GM12878 (cell line): ENCODE data around the gene NUP205. TPM values are rescaled to one million over a fixed set of nuclear protein-coding genes. Genes with fewer than 3 reads are reported as not detected.
A peak's percentile ranks its signal among the peaks of the same experiment; 100 is the strongest.

ENCODE experiments used
- CBX5 ChIP-seq: sonication (generic); IDR thresholded peaks from 2 replicates; pipeline ENCODE4 v1.6.1; 2016; ENCODE audit warnings: low read depth, moderate library complexity, mild to moderate bottlenecking, inconsistent platforms
- CHD2 ChIP-seq: IDR thresholded peaks from 2 replicates; pipeline ENCODE4 v1.6.1; 2011; ENCODE audit warnings: low read depth, low read length, improper control_type of control experiment, borderline replicate concordance
- CREB1 ChIP-seq: IDR thresholded peaks from 2 replicates; pipeline ENCODE4 v1.6.1; 2012; ENCODE audit warnings: low read depth, mild to moderate bottlenecking, inconsistent platforms
- EZH2 ChIP-seq: IDR thresholded peaks from 2 replicates; pipeline ENCODE4 v1.6.1; 2012; ENCODE audit warnings: low read depth, mild to moderate bottlenecking, control low read depth, inconsistent platforms, low read length, borderline replicate concordance; ENCODE audit not compliant: control insufficient read depth
- FOXM1 ChIP-seq: IDR thresholded peaks from 2 replicates; pipeline ENCODE4 v1.6.1; 2012; ENCODE audit warnings: low read depth, mild to moderate bottlenecking, inconsistent platforms, low read length, moderate library complexity
- IKZF1 ChIP-seq: fragments of 450-650 bp; conservative IDR thresholded peaks from 2 replicates; pipeline ENCODE4 v1.6.1; 2017; ENCODE audit warnings: antibody characterized with exemption, mild to moderate bottlenecking
- IRF3 ChIP-seq: fragments of 450-650 bp; IDR thresholded peaks from 2 replicates; pipeline ENCODE4 v1.6.1; 2014; ENCODE audit warnings: mild to moderate bottlenecking
- MEF2B ChIP-seq: fragments of 450-650 bp; IDR thresholded peaks from 2 replicates; pipeline ENCODE4 v1.6.1; 2018; ENCODE audit warnings: mild to moderate bottlenecking, moderate library complexity; ENCODE audit not compliant: partially characterized antibody, poor library complexity, severe bottlenecking
- MTA3 ChIP-seq: IDR thresholded peaks from 2 replicates; pipeline ENCODE4 v1.6.1; 2012; ENCODE audit warnings: low read length, inconsistent platforms, borderline replicate concordance
- MYC ChIP-seq: IDR thresholded peaks from 2 replicates; pipeline ENCODE4 v1.6.1; 2011; ENCODE audit warnings: mild to moderate bottlenecking, low read length, moderate library complexity, inconsistent platforms; ENCODE audit not compliant: insufficient read depth, insufficient replicate concordance, insufficient read length, severe bottlenecking
- NR2C2 ChIP-seq: IDR thresholded peaks from 2 replicates; pipeline ENCODE4 v1.6.1; 2011; ENCODE audit warnings: borderline replicate concordance, low read depth; ENCODE audit not compliant: control insufficient read depth, insufficient read length
- PAX8 ChIP-seq: fragments of 450-650 bp; IDR thresholded peaks from 2 replicates; pipeline ENCODE4 v1.6.1; 2017; ENCODE audit warnings: mild to moderate bottlenecking, moderate library complexity
- PBX3 ChIP-seq: IDR thresholded peaks from 2 replicates; pipeline ENCODE4 v1.6.1; 2011; ENCODE audit warnings: mild to moderate bottlenecking, low read depth, low read length, moderate library complexity; ENCODE audit not compliant: insufficient replicate concordance
- RAD21 ChIP-seq: IDR thresholded peaks from 2 replicates; pipeline ENCODE4 v1.6.1; 2011; ENCODE audit warnings: mild to moderate bottlenecking, low read depth, low read length, moderate library complexity; ENCODE audit not compliant: insufficient read depth
- RCOR1 ChIP-seq: conservative IDR thresholded peaks from 2 replicates; pipeline ENCODE4 v1.6.1; 2012; ENCODE audit warnings: low read depth, low read length, improper control_type of control experiment
- RELA ChIP-seq: fragments of 450-650 bp; IDR thresholded peaks from 2 replicates; pipeline ENCODE4 v1.8.0; 2014; ENCODE audit warnings: borderline replicate concordance; ENCODE audit not compliant: partially characterized antibody
- SIX5 ChIP-seq: IDR thresholded peaks from 2 replicates; pipeline ENCODE4 v1.6.1; 2011; ENCODE audit warnings: mild to moderate bottlenecking, low read depth, low read length, moderate library complexity; ENCODE audit not compliant: severe bottlenecking
- SP1 ChIP-seq: IDR thresholded peaks from one replicate; pipeline ENCODE4 v1.6.1; 2011; ENCODE audit warnings: low read depth, low read length
- SREBF1 ChIP-seq: IDR thresholded peaks from 2 replicates; pipeline ENCODE4 v1.6.1; 2012; ENCODE audit warnings: mild to moderate bottlenecking, low read length
- TARDBP ChIP-seq: IDR thresholded peaks from 2 replicates; pipeline ENCODE4 v1.6.1; 2016; ENCODE audit warnings: borderline replicate concordance
- WRNIP1 ChIP-seq: IDR thresholded peaks from 2 replicates; pipeline ENCODE4 v1.6.1; 2011; ENCODE audit warnings: low read depth, low read length, improper control_type of control experiment, borderline replicate concordance
- ZNF207 ChIP-seq: fragments of 450-650 bp; IDR thresholded peaks from 2 replicates; pipeline ENCODE4 v1.6.1; 2014; ENCODE audit warnings: antibody characterized with exemption, mild to moderate bottlenecking, borderline replicate concordance
- ZNF384 ChIP-seq: IDR thresholded peaks from 2 replicates; pipeline ENCODE4 v1.6.1; 2012; ENCODE audit warnings: low read depth, mild to moderate bottlenecking, low read length, improper control_type of control experiment, borderline replicate concordance
- polyA plus RNA-seq, 11 experiments: library from polyadenylated mRNA; depleted of rRNA in 4 of 11; unstranded in 6 of 11; stranded (reverse) in 5 of 11; fragments of >200 nt; fragmentation: Nextera tagmentation in 4 of 11; fragmentation: Illumina TruSeq in 1 of 11; extraction: Ambion mirVana in 4 of 11; extraction: Trizol in 1 of 11; gene quantifications; 1 replicate in 1 of 11; 2 replicates in 10 of 11; pipeline versions ENCODE4 v1.2.1 to v1.2.3, GENCODE V29; 2011 to 2016; ENCODE audit warnings: inconsistent platforms in 2 of 11, missing spikeins in 2 of 11, low read depth in 1 of 11
- total RNA-seq, 4 experiments: library from RNA; depleted of rRNA in 3 of 4; stranded (reverse); fragments of >200 nt in 3 of 4; fragmentation: Illumina TruSeq in 1 of 4; extraction: Trizol in 1 of 4; gene quantifications; 2 replicates each; pipeline versions ENCODE4 v1.2.1 to v1.2.3, GENCODE V29; 2013 to 2021
- TF ChIP-seq, protein P1 (sequence below): fragments of 450-650 bp; IDR thresholded peaks from 2 replicates; pipeline ENCODE4 v1.6.1; 2017; ENCODE audit warnings: mild to moderate bottlenecking, moderate library complexity

The NUP205 gene
- total and polyA plus RNA-seq, 10 of the 15 experiments (the other 5 are each of a cell fraction or from before 2014, with no cell fraction given) = 41.4 to 110 (median 85.9) TPM

- TF ChIP-seq SIX5 = peak; percentile 91
- TF ChIP-seq RCOR1 = no peak
- no peak for TF ChIP-seq NR2C2
- TF ChIP-seq IKZF1 = peak; percentile 91
- no peak for TF ChIP-seq MTA3
- 0 out of 2 replicates have a peak, but pooled peaks have one; percentile 68 for TF ChIP-seq IRF3
- 0 out of 2 replicates have a peak, but pooled peaks have one; percentile 38 for TF ChIP-seq CHD2
- no peak for TF ChIP-seq TARDBP
- TF ChIP-seq SP1 = no peak
- TF ChIP-seq FOXM1 = 0 out of 2 replicates have a peak, but pooled peaks have one; percentile 18
- TF ChIP-seq RAD21 = no peak
- peak; percentile 86; the same call in 1 of the 2 replicates for TF ChIP-seq WRNIP1
- TF ChIP-seq, protein P1, sequence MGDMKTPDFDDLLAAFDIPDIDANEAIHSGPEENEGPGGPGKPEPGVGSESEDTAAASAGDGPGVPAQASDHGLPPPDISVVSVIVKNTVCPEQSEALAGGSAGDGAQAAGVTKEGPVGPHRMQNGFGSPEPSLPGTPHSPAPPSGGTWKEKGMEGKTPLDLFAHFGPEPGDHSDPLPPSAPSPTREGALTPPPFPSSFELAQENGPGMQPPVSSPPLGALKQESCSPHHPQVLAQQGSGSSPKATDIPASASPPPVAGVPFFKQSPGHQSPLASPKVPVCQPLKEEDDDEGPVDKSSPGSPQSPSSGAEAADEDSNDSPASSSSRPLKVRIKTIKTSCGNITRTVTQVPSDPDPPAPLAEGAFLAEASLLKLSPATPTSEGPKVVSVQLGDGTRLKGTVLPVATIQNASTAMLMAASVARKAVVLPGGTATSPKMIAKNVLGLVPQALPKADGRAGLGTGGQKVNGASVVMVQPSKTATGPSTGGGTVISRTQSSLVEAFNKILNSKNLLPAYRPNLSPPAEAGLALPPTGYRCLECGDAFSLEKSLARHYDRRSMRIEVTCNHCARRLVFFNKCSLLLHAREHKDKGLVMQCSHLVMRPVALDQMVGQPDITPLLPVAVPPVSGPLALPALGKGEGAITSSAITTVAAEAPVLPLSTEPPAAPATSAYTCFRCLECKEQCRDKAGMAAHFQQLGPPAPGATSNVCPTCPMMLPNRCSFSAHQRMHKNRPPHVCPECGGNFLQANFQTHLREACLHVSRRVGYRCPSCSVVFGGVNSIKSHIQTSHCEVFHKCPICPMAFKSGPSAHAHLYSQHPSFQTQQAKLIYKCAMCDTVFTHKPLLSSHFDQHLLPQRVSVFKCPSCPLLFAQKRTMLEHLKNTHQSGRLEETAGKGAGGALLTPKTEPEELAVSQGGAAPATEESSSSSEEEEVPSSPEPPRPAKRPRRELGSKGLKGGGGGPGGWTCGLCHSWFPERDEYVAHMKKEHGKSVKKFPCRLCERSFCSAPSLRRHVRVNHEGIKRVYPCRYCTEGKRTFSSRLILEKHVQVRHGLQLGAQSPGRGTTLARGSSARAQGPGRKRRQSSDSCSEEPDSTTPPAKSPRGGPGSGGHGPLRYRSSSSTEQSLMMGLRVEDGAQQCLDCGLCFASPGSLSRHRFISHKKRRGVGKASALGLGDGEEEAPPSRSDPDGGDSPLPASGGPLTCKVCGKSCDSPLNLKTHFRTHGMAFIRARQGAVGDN = peak; percentile 72
- peak; percentile 73 for TF ChIP-seq MYC
- TF ChIP-seq SREBF1 = peak; percentile 78
- TF ChIP-seq CBX5 = peak; percentile 76; the same call in 1 of the 2 replicates
- no peak for TF ChIP-seq ZNF384
- no peak for TF ChIP-seq MEF2B
- no peak for TF ChIP-seq EZH2
- TF ChIP-seq ZNF207 = peak; percentile 94
- peak; percentile 94 for TF ChIP-seq RELA
- TF ChIP-seq PAX8 = peak; percentile 66; the same call in 1 of the 2 replicates
- TF ChIP-seq CREB1 = peak; percentile 96
- no peak for TF ChIP-seq PBX3
These were observed at the start of gene NUP205 (continued) for GRCh38 chr7:135557455-135558336.
